Jurkat, Clone E6-1 (cell line): Measurements from ENCODE around the gene MICB.
"Not testable (repeated sequence)": the region's sequence is repeated elsewhere in the genome, so short reads cannot be mapped to it uniquely, and the experiment has no call there.

Experiments used
- DNase-seq: peaks from one replicate; pipeline ENCODE4 v3.0.0-alpha.2; 2011; ENCODE audit warnings: low read depth, low spot score
- H3K4me3 ChIP-seq: 2 replicates; pipeline ENCODE4 v1.5.1; 2011; ENCODE audit warnings: mild to moderate bottlenecking, low read length, control low read depth, moderate library complexity

MICB gene

GRCh38 chr6:31495580-31495979 is 2.4 kb upstream of the MICB start:
- DNase-seq: no peak
- peak overlapping the region; percentile 85 for H3K4me3 ChIP-seq

DNA sequence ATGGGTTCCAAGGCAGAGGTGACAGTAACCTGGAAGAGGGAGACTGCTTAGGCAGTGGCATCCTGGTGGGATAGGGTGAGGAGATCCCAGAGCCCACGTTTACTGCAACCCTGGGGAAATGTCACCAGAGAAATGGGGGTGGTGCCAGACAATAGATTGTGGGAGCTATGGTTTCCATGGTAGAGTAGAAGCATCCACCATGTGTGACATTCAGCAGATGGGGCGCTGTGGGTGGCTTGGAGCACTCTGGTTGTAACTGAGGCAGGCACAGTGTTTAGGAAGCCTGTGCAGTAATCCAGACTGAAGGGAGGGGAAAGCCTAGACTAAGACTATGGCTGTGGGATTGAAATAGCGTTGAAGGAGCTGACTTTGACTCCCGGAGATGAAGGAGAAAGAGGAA is 1.1 kb upstream of the MICB start:
- peak overlapping the region; percentile 72 for H3K4me3 ChIP-seq
- not testable (repeated sequence) for DNase-seq

- DNase-seq: no peak
- H3K4me3 ChIP-seq: no peak overlapping the region
Measured at GRCh38 chr6:31498748-31499147, 803 bp downstream of the MICB start.

GRCh38 chr6:31499648-31500047 is 1.7 kb downstream of the MICB start:
- DNase-seq, H3K4me3 ChIP-seq: not testable (repeated sequence)

DNA sequence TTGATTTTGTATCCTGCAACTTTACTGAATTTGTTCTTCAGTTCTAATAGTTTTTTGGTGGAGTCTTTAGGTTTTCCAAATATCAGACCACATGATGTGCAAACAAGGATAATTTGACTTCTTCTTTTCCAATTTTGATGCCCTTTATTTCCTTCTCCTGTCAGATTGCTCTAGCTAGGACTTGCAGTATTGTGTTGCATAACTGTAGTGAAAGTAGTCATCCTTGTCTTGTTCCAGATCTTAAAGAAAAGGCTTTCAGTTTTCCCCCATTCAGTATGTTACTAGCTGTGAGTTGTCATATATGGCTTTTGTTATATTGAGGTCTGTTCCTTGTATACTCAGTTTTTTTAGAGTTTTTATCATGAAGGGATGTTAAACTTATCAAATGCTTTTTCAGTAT is 4.6 kb downstream of the MICB start:
- no peak for DNase-seq
- no peak overlapping the region for H3K4me3 ChIP-seq

- H3K4me3 ChIP-seq, DNase-seq: not testable (repeated sequence)
Measured at GRCh38 chr6:31509036-31509435, 11.1 kb downstream of the MICB start.

GRCh38 chr6:31510007-31510406 is 12.1 kb downstream of the MICB start:
- H3K4me3 ChIP-seq: no peak overlapping the region
- DNase-seq: no peak

GRCh38 chr6:31513456-31514165 is 15.7 kb downstream of the MICB start:
- no peak for DNase-seq
- H3K4me3 ChIP-seq: no peak overlapping the region

DNA sequence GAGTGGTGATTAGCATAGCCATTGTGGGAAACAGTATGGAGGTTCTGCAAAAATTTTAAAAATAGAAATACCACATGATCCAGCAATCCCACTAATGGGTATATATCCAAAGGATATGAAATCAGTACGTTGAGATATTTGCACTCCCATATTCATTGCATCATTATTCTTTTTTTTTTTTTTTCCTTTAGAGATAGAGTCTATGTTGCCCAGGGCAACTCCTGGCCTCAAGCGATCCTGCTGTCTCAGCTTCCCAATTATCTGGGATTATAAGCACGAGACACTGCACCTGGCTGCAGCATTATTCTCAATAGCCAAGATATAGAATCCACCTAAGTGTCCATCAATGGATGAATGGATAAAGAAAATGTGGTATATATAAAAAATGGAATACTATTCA is 23.9 kb downstream of the MICB start:
- no peak for DNase-seq
- no peak overlapping the region for H3K4me3 ChIP-seq

DNA sequence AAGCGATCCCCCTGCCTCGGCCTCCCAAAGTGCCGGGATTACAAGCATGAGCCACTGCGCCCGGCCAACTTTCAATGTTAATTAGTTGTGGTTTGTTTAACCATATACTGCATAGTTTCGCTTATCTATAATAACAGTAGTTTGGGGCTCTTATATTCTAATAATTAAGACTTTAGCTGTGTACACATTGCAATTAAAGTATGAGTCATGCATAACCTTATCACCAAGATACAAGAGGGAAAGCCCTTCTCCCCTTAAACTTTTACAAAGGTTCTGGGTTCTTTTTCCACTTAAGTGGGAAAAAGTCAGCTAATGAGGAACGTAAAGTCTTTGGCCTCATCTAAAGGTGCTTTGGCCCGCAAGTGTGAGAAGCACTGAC is 27.6 kb downstream of the MICB start:
- no peak overlapping the region for H3K4me3 ChIP-seq
- DNase-seq: no peak

DNA sequence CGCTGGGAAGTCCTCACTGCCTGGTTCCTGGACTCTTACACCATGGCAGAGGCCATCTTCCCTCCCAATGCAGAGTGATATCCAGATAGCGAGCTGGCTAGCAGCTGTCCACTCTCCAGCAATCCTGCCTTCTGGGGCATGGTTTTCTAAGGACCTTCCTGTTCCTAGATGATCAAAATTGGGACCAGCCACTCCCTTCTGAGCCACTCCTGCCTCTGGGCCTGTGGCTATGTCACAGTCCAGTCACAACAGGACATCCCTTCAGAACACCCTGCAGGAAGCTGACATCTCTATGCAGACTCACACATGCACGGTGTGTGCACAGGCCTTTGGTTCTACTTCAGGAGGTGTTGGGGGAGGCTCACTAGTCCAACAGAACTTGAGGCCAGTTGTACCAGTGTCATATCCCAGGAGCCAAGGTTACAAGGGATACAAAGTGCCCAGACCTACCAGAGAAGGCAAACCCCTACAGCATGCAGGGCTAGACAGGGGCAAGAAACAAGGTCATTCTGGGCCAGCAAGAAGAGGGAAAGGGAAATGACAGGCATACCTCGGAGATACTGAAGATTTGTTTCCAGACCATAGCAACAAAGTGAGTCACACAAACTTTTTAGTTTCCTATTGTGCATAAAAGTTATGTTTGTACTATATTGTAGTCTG is 28.1 kb downstream of the MICB start:
- DNase-seq: no peak
- no peak overlapping the region for H3K4me3 ChIP-seq

GRCh38 chr6:31528307-31528777 is 30.4 kb downstream of the MICB start:
- DNase-seq: no peak
- H3K4me3 ChIP-seq: no peak overlapping the region

DNA sequence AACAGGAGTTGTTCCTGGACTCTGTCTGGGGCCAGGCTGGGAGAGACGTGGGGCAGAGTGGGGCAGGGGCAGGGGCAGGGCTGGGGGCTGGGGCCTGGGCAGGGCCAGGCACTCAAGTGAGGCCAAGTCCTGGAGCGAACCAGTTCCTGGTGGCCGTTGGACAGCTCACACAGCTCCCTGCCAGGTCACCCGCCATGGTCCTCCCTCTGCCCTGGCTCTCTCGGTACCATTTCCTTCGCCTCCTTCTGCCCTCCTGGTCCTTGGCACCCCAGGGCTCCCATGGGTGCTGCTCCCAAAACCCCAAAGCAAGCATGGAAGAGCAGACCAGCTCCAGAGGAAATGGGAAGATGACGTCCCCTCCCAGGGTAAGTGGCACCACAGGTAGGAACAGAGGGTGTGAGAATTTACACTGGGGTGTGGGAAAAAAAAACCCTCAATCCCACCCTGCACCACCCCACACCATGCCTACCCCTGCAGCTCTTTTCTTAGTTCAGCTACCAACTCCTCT is 30.9 kb downstream of the MICB start, which contains the start of gene MCCD1:
Gene MCCD1 (plus strand): TSS at position 142 of the 508 bp plus-strand sequence. CDS start 53 bp downstream, at position 195.
- no peak for DNase-seq
- no peak within 1 kb of the TSS for H3K4me3 ChIP-seq

DNA sequence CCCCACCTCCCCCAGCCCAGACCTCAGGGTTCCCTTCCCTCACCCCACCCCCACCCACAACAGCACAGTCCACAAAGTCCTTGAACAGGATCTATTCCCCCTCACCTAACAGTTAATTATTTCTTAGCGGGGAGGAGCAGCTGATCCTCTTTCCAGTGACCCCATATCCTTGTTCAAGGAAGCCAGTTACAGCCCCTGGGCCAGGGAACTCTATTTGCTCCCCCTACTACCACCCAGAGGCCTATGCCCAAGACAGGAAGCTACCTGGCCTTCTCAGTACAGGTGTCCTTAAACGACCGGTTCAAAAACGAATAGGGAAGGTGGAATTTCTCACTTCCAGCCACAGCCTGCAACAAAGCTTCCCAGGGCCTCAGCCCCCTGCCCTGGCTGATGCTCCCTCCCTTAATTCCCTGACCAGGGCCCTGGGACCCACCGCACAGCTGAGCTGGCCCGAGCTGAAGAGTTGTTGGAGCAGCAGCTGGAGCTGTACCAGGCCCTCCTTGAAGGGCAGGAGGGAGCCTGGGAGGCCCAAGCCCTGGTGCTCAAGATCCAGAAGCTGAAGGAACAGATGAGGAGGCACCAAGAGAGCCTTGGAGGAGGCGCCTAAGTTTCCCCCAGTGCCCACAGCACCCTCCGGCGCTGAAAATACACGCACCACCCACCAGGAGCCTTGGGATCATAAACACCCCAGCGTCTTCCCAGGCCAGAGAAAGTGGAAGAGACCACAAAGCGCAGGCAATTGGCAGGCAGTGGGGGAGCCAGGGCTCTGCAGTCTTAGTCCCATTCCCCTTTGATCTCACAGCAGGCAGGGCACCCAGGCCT is 31.6 kb downstream of the MICB start:
- no peak for DNase-seq

GRCh38 chr6:31530659-31531058 is 32.7 kb downstream of the MICB start:
- no peak overlapping the region for H3K4me3 ChIP-seq
- no peak for DNase-seq

More for the DNA sequence above, 31.6 kb downstream of the MICB start:
- H3K4me3 ChIP-seq: no peak overlapping the region

DNA sequence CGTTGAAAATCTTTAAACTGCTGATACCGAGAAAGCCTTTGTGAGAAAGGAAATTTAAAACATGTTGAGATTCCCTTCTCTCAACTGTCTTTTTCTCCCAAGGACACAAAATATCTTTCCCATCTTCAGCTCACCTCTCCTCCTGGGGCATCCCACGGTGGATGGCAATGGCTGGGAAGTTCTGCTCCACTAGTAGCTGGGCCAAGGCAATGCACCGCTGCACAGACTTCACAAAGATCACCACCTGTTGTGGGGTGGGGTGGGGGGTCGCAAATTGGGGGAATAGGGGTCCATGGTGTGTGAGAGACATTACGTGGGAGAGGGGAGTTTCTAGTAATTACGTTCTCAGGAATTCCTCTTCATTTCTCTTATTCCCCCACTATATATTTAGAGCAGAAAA is 33.2 kb downstream of the MICB start:
- no peak overlapping the region for H3K4me3 ChIP-seq
- DNase-seq: no peak

- no peak for DNase-seq
- H3K4me3 ChIP-seq: no peak overlapping the region
Measured at GRCh38 chr6:31531771-31532643, 34.1 kb downstream of the MICB start.

GRCh38 chr6:31532644-31533454 is 34.9 kb downstream of the MICB start:
- no peak overlapping the region for H3K4me3 ChIP-seq
- DNase-seq: no peak
